Upper lobe of left lung (tissue), 4 donors: ENCODE measurements around the gene BUD13.

ENCODE experiments used
- POLR2AphosphoS5 ChIP-seq, 2 donors: sonication (generic); formaldehyde crosslinking; IDR thresholded peaks; one replicate each; pipeline ENCODE4 v1.5.1; 2017; ENCODE audit warnings: antibody characterized with exemption in 2 of 2
- TF ChIP-seq, protein P1 (sequence below), 6 experiments: fragments of 450-650 bp in 4 of 6; fragments of 200-600 bp in 2 of 6; sonication (generic) in 2 of 6; IDR thresholded peaks; one replicate each; pipeline ENCODE4 v1.5.1; 2016 to 2019; ENCODE audit warnings: antibody characterized with exemption in 6 of 6

- TF ChIP-seq POLR2AphosphoS5 (IDR thresholded peaks at IDR 0.05), result no peak
- TF ChIP-seq, protein P1, sequence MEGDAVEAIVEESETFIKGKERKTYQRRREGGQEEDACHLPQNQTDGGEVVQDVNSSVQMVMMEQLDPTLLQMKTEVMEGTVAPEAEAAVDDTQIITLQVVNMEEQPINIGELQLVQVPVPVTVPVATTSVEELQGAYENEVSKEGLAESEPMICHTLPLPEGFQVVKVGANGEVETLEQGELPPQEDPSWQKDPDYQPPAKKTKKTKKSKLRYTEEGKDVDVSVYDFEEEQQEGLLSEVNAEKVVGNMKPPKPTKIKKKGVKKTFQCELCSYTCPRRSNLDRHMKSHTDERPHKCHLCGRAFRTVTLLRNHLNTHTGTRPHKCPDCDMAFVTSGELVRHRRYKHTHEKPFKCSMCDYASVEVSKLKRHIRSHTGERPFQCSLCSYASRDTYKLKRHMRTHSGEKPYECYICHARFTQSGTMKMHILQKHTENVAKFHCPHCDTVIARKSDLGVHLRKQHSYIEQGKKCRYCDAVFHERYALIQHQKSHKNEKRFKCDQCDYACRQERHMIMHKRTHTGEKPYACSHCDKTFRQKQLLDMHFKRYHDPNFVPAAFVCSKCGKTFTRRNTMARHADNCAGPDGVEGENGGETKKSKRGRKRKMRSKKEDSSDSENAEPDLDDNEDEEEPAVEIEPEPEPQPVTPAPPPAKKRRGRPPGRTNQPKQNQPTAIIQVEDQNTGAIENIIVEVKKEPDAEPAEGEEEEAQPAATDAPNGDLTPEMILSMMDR (IDR thresholded peaks at IDR 0.05), result no peak
Observed at GRCh38 chr11:116811194-116811593, 38.4 kb upstream of the BUD13 start.
